HG02981 (cell line): ENCODE measurements around the gene PDE6H.

Source experiments
- ATAC-seq: cut with Tn5 transposase; IDR thresholded peaks from one replicate; pipeline ENCODE4 v1.9.1; 2021; ENCODE audit warnings: mild to moderate bottlenecking, moderate library complexity; ENCODE audit not compliant: unreplicated experiment

Gene PDE6H

GRCh38 chr12:14999695-15000365, 27.0 kb downstream of the PDE6H start:
- ATAC-seq = no peak

- no peak for ATAC-seq
Measured at GRCh38 chr12:15000575-15000974, 27.7 kb downstream of the PDE6H start.

GRCh38 chr12:15001733-15002382, 29.0 kb downstream of the PDE6H start:
- no peak for ATAC-seq

DNA sequence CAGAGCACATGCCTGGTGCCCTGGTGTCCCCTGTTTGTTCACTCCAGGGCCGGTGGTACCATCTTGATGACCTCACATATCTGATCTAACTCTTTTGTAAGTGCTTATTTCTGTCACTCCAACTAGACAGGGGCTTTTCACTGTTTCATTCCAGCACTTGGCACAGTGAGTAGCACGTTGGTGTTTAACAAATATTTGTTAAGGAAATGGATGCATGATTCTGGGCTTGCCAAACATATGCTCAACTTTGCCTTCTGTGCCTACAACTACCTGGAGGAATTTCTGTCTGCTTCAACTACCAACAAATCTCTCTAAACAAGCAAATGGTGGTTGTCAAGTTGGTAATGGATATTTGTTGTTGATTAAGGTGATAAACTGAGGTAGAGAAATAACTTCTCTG, 31.6 kb downstream of the PDE6H start:
- ATAC-seq = no peak

GRCh38 chr12:15005064-15005463, 32.2 kb downstream of the PDE6H start:
- ATAC-seq = no peak

- ATAC-seq = no peak
Measured at GRCh38 chr12:15007551-15007950, 34.7 kb downstream of the PDE6H start.

DNA sequence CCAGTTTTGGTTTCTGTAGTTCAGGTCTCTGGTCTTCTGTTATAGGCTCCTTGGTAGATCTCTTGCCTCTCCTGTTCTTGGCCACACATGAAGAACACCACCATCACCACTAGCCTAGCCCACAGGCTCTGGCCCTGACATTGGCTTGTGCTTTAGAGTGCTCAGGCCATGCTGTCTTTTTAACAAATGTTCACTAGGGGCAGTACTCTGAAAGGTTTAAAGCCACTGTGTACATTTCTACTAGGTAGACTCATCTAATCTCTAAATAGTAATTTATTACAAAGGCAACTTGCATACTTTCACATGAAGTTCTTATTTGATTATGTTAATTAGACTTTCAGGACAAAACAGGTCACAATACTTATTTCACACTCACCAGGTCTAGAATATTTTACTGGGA, 38.3 kb downstream of the PDE6H start:
- ATAC-seq = no peak

GRCh38 chr12:15013634-15014179, 40.9 kb downstream of the PDE6H start:
- no peak for ATAC-seq

GRCh38 chr12:15014708-15015107, 41.9 kb downstream of the PDE6H start:
- ATAC-seq = no peak

DNA sequence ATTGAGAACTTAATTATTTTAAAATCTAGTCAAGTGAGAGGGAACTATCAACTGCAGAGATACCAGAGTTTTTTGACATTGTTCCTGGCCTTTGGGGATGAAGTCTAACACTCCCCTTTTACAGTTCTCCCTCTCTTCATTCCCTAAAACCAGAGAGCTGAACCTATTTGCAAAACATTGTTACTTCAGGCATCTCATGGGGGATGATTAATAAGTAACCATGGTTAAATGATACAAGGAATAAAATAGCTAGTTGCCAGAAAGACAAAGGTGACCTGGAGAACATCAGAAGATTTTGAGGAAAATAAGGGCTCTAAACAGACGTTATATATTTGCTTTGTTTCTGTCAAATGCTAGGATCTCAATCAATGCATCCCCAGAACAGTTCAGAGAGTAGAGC, 42.3 kb downstream of the PDE6H start:
- no peak for ATAC-seq

- no peak for ATAC-seq
Measured at GRCh38 chr12:15020156-15020555, 47.3 kb downstream of the PDE6H start.
